GM18511 (cell line): Measurements from ENCODE around the gene ASZ1.

Source experiments
- ATAC-seq: cut with Tn5 transposase; IDR thresholded peaks from one replicate; pipeline ENCODE4 v1.9.1; 2021; ENCODE audit warnings: mild to moderate bottlenecking, moderate library complexity; ENCODE audit not compliant: unreplicated experiment

ASZ1 gene

GRCh38 chr7:117347480-117347879 lies 79.8 kb downstream of the ASZ1 start:
- ATAC-seq: peak; percentile 39

- ATAC-seq: no peak
Measured at GRCh38 chr7:117346161-117346560, 81.1 kb downstream of the ASZ1 start.

- ATAC-seq: no peak
Measured at GRCh38 chr7:117338020-117338419, 89.3 kb downstream of the ASZ1 start.

- no peak for ATAC-seq
Measured at GRCh38 chr7:117333168-117333567, 94.1 kb downstream of the ASZ1 start.

GRCh38 chr7:117332031-117332430 lies 95.3 kb downstream of the ASZ1 start:
- ATAC-seq: no peak

DNA sequence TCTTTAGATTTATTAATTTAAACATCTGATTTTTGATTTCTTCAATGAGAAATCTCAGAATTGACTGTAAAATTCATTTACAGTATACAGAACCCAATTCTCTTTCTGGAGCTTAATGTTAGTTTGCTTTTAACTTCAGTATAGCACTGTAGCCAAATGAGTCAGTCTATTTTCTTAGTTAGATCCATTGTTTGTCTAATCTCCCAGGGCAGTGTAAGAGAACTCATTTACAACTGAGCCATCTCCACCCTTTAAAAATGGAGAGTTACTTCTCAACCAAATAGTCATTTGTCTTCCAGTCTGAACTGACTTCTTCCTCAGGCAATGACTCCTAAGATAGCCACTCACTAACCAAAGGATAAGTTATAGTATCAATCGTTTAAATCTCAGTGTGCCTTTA lies 101.5 kb downstream of the ASZ1 start:
- no peak for ATAC-seq

- ATAC-seq: no peak
Measured at GRCh38 chr7:117324960-117325359, 102.3 kb downstream of the ASZ1 start.

GRCh38 chr7:117323851-117324711 lies 103.2 kb downstream of the ASZ1 start:
- no peak for ATAC-seq

DNA sequence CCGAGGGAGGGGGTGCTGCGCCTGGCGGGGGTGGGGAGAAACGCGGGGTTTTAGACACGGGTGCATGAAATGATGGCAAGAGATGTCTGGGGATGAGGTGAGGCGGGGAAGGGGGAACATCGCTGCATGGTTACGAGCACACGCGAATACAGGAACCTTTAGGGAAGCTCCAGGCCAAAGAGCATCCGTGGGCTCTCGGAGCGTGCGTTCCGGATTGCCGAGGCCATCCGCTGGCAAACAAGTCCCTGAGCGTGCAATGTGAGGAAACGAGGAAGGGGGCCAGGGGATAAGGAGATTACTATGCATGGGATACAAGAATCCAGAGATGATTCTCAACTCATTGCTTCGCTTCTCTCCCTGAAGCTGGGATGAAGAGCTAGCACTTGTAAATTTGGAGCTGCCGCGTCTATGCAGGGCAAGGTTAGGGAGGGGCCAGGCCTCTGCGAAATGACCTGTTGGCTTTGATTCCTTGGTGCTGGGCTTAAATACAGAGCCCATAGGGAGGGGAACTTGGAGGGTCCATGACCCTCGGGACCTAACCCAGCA lies 103.9 kb downstream of the ASZ1 start:
- no peak for ATAC-seq

- ATAC-seq: no peak
Measured at GRCh38 chr7:117322741-117323304, 104.5 kb downstream of the ASZ1 start, which contains the start of gene WNT2. TSS of gene WNT2 (minus strand) at chr7:117323058. CDS start at chr7:117322989, 69 bp downstream.

DNA sequence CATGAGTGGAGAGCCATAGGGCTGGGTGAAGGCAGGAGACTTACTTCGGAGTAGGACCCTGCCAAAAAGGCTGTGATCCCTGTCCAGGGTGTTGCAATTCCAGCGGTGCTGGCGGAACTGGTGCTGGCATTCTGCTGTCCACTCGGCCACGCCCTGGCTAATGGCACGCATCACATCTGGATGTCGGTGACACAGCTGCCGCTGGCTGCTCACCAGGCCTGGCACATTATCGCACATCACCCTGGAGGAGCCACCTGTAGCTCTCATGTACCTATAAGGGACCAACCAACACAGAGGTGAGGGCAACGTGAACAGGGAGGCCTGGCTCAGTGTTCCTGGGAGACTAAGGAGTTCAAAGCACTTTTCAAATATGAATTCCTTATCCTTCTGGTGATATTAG lies 106.8 kb downstream of the ASZ1 start:
- no peak for ATAC-seq

- ATAC-seq: no peak
Measured at GRCh38 chr7:117319181-117319580, 108.1 kb downstream of the ASZ1 start.

DNA sequence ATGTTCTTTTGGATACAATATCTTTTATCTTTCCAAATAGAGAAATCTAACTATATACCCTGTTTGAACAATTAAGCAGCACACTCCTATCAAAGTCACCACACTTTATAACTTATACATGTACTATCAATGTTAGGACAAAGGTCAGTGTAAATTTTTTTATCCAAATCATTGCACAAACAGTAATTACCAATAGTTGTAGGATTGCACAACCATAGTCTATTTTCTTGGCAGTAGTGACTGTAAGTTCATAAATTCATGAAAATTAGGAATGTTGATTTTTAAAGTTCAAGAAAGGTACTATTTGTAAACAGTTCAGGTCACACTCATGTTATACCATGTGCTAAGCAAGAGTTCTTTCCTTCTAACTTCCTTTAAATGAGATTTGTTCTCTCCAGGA lies 113.7 kb downstream of the ASZ1 start:
- no peak for ATAC-seq
